Measurements from ENCODE around the gene NHLRC4. TPM values are rescaled to one million over a fixed set of nuclear protein-coding genes. Genes with fewer than 3 reads are reported as not detected.

Gene NHLRC4
- total and polyA plus RNA-seq, 9 of the 15 experiments (the other 6 are each of a cell fraction or from before 2014, with no cell fraction given): 0.24 to 3.7 (median 1.3) TPM; not detected in 2

GRCh38 chr16:528111-529011 is 38.4 kb upstream of the NHLRC4 start (continued):
- TF ChIP-seq HOMEZ (CRISPR knock-in tag; IDR thresholded peaks at IDR 0.05) (no peak), ESRRB (CRISPR knock-in tag; IDR thresholded peaks at IDR 0.05; ENCODE audit: borderline replicate concordance) (no peak), RCOR1 (IDR thresholded peaks at IDR 0.05; ENCODE audit: borderline replicate concordance in 1 of 2, low read depth in 2 of 2, low read length in 2 of 2) (no peak), ETS1 (conservative IDR thresholded peaks at IDR 0.05; ENCODE audit: control insufficient read depth, low read depth, low read length) (no peak; the same call in 1 of the 2 replicates), ELK1 (CRISPR knock-in tag; IDR thresholded peaks at IDR 0.05) (no peak), ZFP36 (IDR thresholded peaks at IDR 0.05; ENCODE audit: low read depth, low read length, partially characterized antibody) (no peak), NFYB (IDR thresholded peaks at IDR 0.05; ENCODE audit: extremely low read depth, insufficient read length) (no peak), SREBF2 (CRISPR knock-in tag; IDR thresholded peaks at IDR 0.05) (no peak), FOXK1 (CRISPR knock-in tag; IDR thresholded peaks at IDR 0.05; ENCODE audit: borderline replicate concordance) (no peak), IFI16 (CRISPR knock-in tag; IDR thresholded peaks at IDR 0.05) (no peak), STAT5B (CRISPR knock-in tag; IDR thresholded peaks at IDR 0.05) (no peak), CHCHD3 (CRISPR knock-in tag; IDR thresholded peaks at IDR 0.05) (no peak), SAFB (IDR thresholded peaks at IDR 0.05; ENCODE audit: borderline replicate concordance, low read depth, low read length) (no peak), ZNF780A (CRISPR knock-in tag; IDR thresholded peaks at IDR 0.05) (no peak), ZNF3 (CRISPR knock-in tag; IDR thresholded peaks at IDR 0.05) (no peak), ZFPM2 (CRISPR knock-in tag; IDR thresholded peaks at IDR 0.05) (no peak), RFX5 (IDR thresholded peaks at IDR 0.05; ENCODE audit: low read depth, low read length) (no peak), KAT2B (IDR thresholded peaks at IDR 0.05; ENCODE audit: low read depth, low read length) (no peak), ZMIZ1 (IDR thresholded peaks at IDR 0.05; ENCODE audit: low read depth in 2 of 2, low read length in 2 of 2) (peak in 1 of 2 experiments; percentile 23; a peak in 1 of 4 replicates), HLTF (IDR thresholded peaks at IDR 0.05) (no peak)
